B cell (primary cell): ENCODE measurements around the gene DAW1. TPM values are rescaled to one million over a fixed set of nuclear protein-coding genes. Genes with fewer than 3 reads are reported as not detected.

Source experiments
- ATAC-seq: fragments of 200-7000 bp; cut with Tn5 transposase; one replicate; pipeline ENCODE4 v1.10.0; 2021; ENCODE audit warnings: low read depth, mild to moderate bottlenecking, moderate number of reproducible peaks, moderate library complexity
- CTCF ChIA-PET: fragments of 350-600 bp; sonication (Branson Sonifier 250); formaldehyde crosslinking; loops from one replicate; lab custom pipeline; 2021; ENCODE audit warnings: antibody characterized with exemption, inconsistent platforms; lab: Charles Lee
- POLR2A ChIA-PET: fragments of 350-600 bp; sonication (Branson Sonifier 250); formaldehyde crosslinking; loops from one replicate; lab custom pipeline; 2021; ENCODE audit warnings: antibody characterized with exemption; lab: Charles Lee
- DNase-seq: peaks from one replicate; pipeline ENCODE4 v3.0.0; 2013
- H2AFZ ChIP-seq: 2 replicates; pipeline ENCODE4 v1.6.1; 2012; ENCODE audit warnings: mild to moderate bottlenecking, low read depth, low read length; ENCODE audit not compliant: insufficient read depth, poor library complexity, severe bottlenecking
- H3K27ac ChIP-seq, 2 donors: 1 replicate in 1 of 2; 2 replicates in 1 of 2; pipeline ENCODE4 v1.5.1; 2012 to 2013; ENCODE audit warnings: low read length in 2 of 2, mild to moderate bottlenecking in 2 of 2, moderate library complexity in 1 of 2
- H3K27me3 ChIP-seq, 4 experiments: fragments of 200-600 bp in 1 of 4; sonication (generic) in 1 of 4; replicated peaks in 1 of 4; 1 replicate in 2 of 4; 2 replicates in 2 of 4; pipeline versions ENCODE4 v1.6.1 to v1.7.0; 2013 to 2016; ENCODE audit warnings: low read length in 3 of 4, mild to moderate bottlenecking in 2 of 4, mixed read lengths in 1 of 4, moderate library complexity in 1 of 4; ENCODE audit not compliant: insufficient read depth in 4 of 4, control insufficient read depth in 3 of 4; ENCODE audit errors: control extremely low read depth in 1 of 4
- H3K36me3 ChIP-seq, 2 experiments: replicated peaks in 1 of 2; 1 replicate in 1 of 2; 2 replicates in 1 of 2; pipeline versions ENCODE4 v1.6.1 to v1.7.1; 2013; ENCODE audit warnings: low read length in 1 of 2; ENCODE audit not compliant: insufficient read depth in 2 of 2, control insufficient read depth in 1 of 2; ENCODE audit errors: control extremely low read depth in 1 of 2, extremely low read depth in 1 of 2
- H3K4me1 ChIP-seq, 2 donors: fragments of 200-600 bp in 1 of 2; sonication (generic) in 1 of 2; 1 replicate in 1 of 2; 2 replicates in 1 of 2; pipeline versions ENCODE4 v1.5.1 to v1.6.1; 2013 to 2017; ENCODE audit warnings: low read length in 2 of 2; ENCODE audit not compliant: control insufficient read depth in 2 of 2, insufficient read depth in 2 of 2
- H3K4me2 ChIP-seq: replicated peaks from 2 replicates; pipeline ENCODE3; 2012; ENCODE audit warnings: mild to moderate bottlenecking, low read depth, low read length; ENCODE audit not compliant: poor library complexity, severe bottlenecking
- H3K4me3 ChIP-seq, 5 experiments: fragments of 200-600 bp in 1 of 5; sonication (generic) in 1 of 5; 1 replicate in 3 of 5; 2 replicates in 2 of 5; pipeline versions ENCODE4 v1.5.1 to v1.7.0; 2011 to 2016; ENCODE audit warnings: low read length in 4 of 5, mild to moderate bottlenecking in 4 of 5, low read depth in 2 of 5, control low read depth in 1 of 5, moderate library complexity in 1 of 5; ENCODE audit not compliant: insufficient read depth in 1 of 5; ENCODE audit errors: control extremely low read depth in 1 of 5, extremely low read depth in 1 of 5
- H3K79me2 ChIP-seq: fragments of 200-600 bp; sonication (generic); one replicate; pipeline ENCODE4 v1.6.0; 2016; ENCODE audit warnings: low read length; ENCODE audit not compliant: control insufficient read depth, insufficient read depth
- H3K9ac ChIP-seq: fragments of 200-600 bp; sonication (generic); 2 replicates; pipeline ENCODE4 v1.6.1; 2017; ENCODE audit warnings: mild to moderate bottlenecking, low read length, moderate library complexity
- H3K9me3 ChIP-seq, 3 donors: one replicate each; pipeline versions ENCODE4 v1.6.1 to v1.7.1; 2013; ENCODE audit warnings: low read length in 2 of 3; ENCODE audit not compliant: control insufficient read depth in 2 of 3, insufficient read depth in 1 of 3; ENCODE audit errors: control extremely low read depth in 1 of 3
- H4K20me1 ChIP-seq: 2 replicates; pipeline ENCODE4 v1.6.0; 2012; ENCODE audit warnings: mild to moderate bottlenecking, low read length; ENCODE audit not compliant: insufficient read depth, control insufficient read depth, poor library complexity, severe bottlenecking
- H3K27ac Mint-ChIP-seq: one replicate; pipeline ENCODE4 v1.8.0; 2021; ENCODE audit warnings: mixed read lengths
- H3K27me3 Mint-ChIP-seq: one replicate; pipeline ENCODE4 v1.8.0; 2021; ENCODE audit warnings: mixed read lengths
- H3K4me1 Mint-ChIP-seq: one replicate; pipeline ENCODE4 v1.8.0; 2021; ENCODE audit warnings: mixed read lengths
- H3K4me3 Mint-ChIP-seq: one replicate; pipeline ENCODE4 v1.8.0; 2021; ENCODE audit warnings: mixed read lengths
- H3K9me3 Mint-ChIP-seq: one replicate; pipeline ENCODE4 v1.8.0; 2022; ENCODE audit warnings: mixed read lengths; ENCODE audit not compliant: insufficient read depth
- CTCF ChIP-seq: fragments of 200-600 bp; IDR thresholded peaks from one replicate; pipeline ENCODE4 v1.8.0; 2022; ENCODE audit warnings: antibody characterized with exemption, mild to moderate bottlenecking
- EZH2 ChIP-seq: IDR thresholded peaks from 2 replicates; pipeline ENCODE4 v1.6.1; 2012; ENCODE audit warnings: borderline replicate concordance, low read depth, mild to moderate bottlenecking, moderate library complexity, low read length; ENCODE audit not compliant: insufficient read depth, poor library complexity, severe bottlenecking
- WGBS: methylation state at CpG from one replicate; pipeline ENCODE4 v1.1.5; 2013; ENCODE audit warnings: missing lambda C conversion rate; ENCODE audit not compliant: insufficient coverage; 5-methylcytosine and 5-hydroxymethylcytosine counted together
- intact Hi-C: fragments of 100-400 bp; cut with micrococcal nuclease; formaldehyde crosslinking; loops from one replicate; pipeline ENCODE4 v1.10.0; 2022
- polyA plus RNA-seq: library from polyadenylated mRNA; depleted of rRNA; stranded (reverse); fragments of >200 nt; gene quantifications from 2 replicates; pipeline ENCODE4 v1.2.3, GENCODE V29; 2012
- total RNA-seq, 2 donors: library from RNA; stranded (reverse); fragments of 120-200 nt in 1 of 2; gene quantifications; 1 replicate in 1 of 2; 2 replicates in 1 of 2; pipeline versions ENCODE4 v1.2.3 to v1.2.4, GENCODE V29; 2013 to 2022

DAW1 gene
- total and polyA plus RNA-seq, 2 donors (not counting 1 experiment from before 2014, with no cell fraction given) = not detected

GRCh38 chr2:227846831-227847230 is 24.6 kb upstream of the DAW1 start:
- ATAC-seq (no peak), DNase-seq (no peak)
- intact Hi-C loops = no loop called here
- H4K20me1 ChIP-seq = no peaks in the 10 kb centered on the region
- no peaks in the 10 kb centered on the region for H3K9me3 ChIP-seq
- H3K4me3 ChIP-seq = no peak overlapping the region
- no peaks in the 10 kb centered on the region for H3K27me3 ChIP-seq
- H3K79me2 ChIP-seq = no peaks in the 10 kb centered on the region
- no peak overlapping the region for H3K4me3 Mint-ChIP-seq
- TF ChIP-seq CTCF (no peak), EZH2 (no peak)
- no peak overlapping the region for H3K27ac Mint-ChIP-seq
- H3K4me1 ChIP-seq = no peaks in the 10 kb centered on the region
- ChIA-PET CTCF (no interaction called here), POLR2A (no interaction called here)
- no CpG with 5 or more reads among the region's 1 CpG for WGBS
- no peaks in the 10 kb centered on the region for H3K4me1 Mint-ChIP-seq
- H3K9ac ChIP-seq = no peak overlapping the region
- H3K9me3 Mint-ChIP-seq = no peaks in the 10 kb centered on the region
- H3K4me2 ChIP-seq = no peak overlapping the region
- no peak overlapping the region for H2AFZ ChIP-seq
- H3K27ac ChIP-seq = no peak overlapping the region
- peaks cover 14% of the 10 kb centered on the region for H3K27me3 Mint-ChIP-seq
- H3K36me3 ChIP-seq = no peaks in the 10 kb centered on the region

- WGBS = no CpG with 5 or more reads among the region's 3 CpGs
- no peak overlapping the region for H2AFZ ChIP-seq
- DNase-seq (no peak), ATAC-seq (no peak)
- H3K4me1 ChIP-seq = no peaks in the 10 kb centered on the region
- H3K36me3 ChIP-seq = no peaks in the 10 kb centered on the region
- no peaks in the 10 kb centered on the region for H3K79me2 ChIP-seq
- no peaks in the 10 kb centered on the region for H3K27me3 ChIP-seq
- no peaks in the 10 kb centered on the region for H3K9me3 ChIP-seq
- no peak overlapping the region for H3K27ac ChIP-seq
- no peak overlapping the region for H3K4me3 ChIP-seq
- H3K4me3 Mint-ChIP-seq = no peak overlapping the region
- ChIA-PET POLR2A (no interaction called here), CTCF (no interaction called here)
- H4K20me1 ChIP-seq = no peaks in the 10 kb centered on the region
- peaks cover 19% of the 10 kb centered on the region for H3K27me3 Mint-ChIP-seq
- H3K27ac Mint-ChIP-seq = no peak overlapping the region
- TF ChIP-seq EZH2 = no peak
- no peak for TF ChIP-seq CTCF
- no peaks in the 10 kb centered on the region for H3K9me3 Mint-ChIP-seq
- intact Hi-C loops = no loop called here
- no peak overlapping the region for H3K9ac ChIP-seq
- H3K4me2 ChIP-seq = no peak overlapping the region
- no peaks in the 10 kb centered on the region for H3K4me1 Mint-ChIP-seq
These were observed 23.3 kb upstream of the DAW1 start for GRCh38 chr2:227848146-227848545.
